Testis (tissue), 2 donors: ENCODE measurements around the gene TPSB2.

Experiments
- POLR2A ChIP-seq: fragments of 450-650 bp; IDR thresholded peaks from one replicate; pipeline ENCODE4 v1.6.1; 2017; ENCODE audit warnings: antibody characterized with exemption, mild to moderate bottlenecking, moderate library complexity
- TF ChIP-seq, protein P1 (sequence below), 3 experiments: fragments of 450-650 bp in 2 of 3; fragments of 200-600 bp in 1 of 3; sonication (generic) in 1 of 3; IDR thresholded peaks; one replicate each; pipeline ENCODE4 v1.5.1; 2016 to 2019; ENCODE audit warnings: antibody characterized with exemption in 3 of 3, mild to moderate bottlenecking in 2 of 3, moderate library complexity in 1 of 3

DNA sequence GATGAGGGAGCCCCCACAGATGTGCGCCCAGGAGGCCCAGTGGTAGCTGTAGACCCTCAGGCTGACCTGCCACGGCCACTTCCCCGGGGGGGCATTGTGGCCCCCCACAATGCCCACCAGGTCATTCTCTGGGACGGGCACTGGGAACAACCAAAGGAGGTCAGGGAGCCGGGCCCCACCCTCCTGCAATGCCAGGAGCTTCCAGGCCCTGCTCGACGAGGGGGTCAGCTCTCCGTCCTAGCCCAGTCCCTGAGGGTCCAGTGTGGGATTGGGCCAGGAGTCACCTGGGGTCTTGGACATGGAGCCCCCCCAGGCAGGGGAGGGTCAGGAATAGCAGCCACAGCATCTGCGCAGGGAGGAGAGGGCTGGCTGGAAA, 32.9 kb upstream of the TPSB2 start:
- TF ChIP-seq, protein P1, sequence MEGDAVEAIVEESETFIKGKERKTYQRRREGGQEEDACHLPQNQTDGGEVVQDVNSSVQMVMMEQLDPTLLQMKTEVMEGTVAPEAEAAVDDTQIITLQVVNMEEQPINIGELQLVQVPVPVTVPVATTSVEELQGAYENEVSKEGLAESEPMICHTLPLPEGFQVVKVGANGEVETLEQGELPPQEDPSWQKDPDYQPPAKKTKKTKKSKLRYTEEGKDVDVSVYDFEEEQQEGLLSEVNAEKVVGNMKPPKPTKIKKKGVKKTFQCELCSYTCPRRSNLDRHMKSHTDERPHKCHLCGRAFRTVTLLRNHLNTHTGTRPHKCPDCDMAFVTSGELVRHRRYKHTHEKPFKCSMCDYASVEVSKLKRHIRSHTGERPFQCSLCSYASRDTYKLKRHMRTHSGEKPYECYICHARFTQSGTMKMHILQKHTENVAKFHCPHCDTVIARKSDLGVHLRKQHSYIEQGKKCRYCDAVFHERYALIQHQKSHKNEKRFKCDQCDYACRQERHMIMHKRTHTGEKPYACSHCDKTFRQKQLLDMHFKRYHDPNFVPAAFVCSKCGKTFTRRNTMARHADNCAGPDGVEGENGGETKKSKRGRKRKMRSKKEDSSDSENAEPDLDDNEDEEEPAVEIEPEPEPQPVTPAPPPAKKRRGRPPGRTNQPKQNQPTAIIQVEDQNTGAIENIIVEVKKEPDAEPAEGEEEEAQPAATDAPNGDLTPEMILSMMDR (IDR thresholded peaks at IDR 0.05) = no peak
- TF ChIP-seq POLR2A = no peak
